Left cardiac atrium (tissue), 4 donors: ENCODE results near the gene SEC11C. TPM values are rescaled to one million over a fixed set of nuclear protein-coding genes. Genes with fewer than 3 reads are reported as not detected.

Source experiments
- ATAC-seq, 2 donors: fragments of 200-7000 bp; cut with Tn5 transposase; one replicate each; pipeline ENCODE4 v1.9.1; 2020; ENCODE audit warnings: mild to moderate bottlenecking in 2 of 2, moderate library complexity in 2 of 2
- DNase-seq: peaks from one replicate; pipeline ENCODE4 v3.0.0-alpha.2; 2020
- intact Hi-C, 2 donors: fragments of 100-400 bp; cut with DNase I; formaldehyde crosslinking; loops; one replicate each; pipeline versions ENCODE4 v1.14.1 to v1.15.1; 2022 to 2023
- total RNA-seq, 2 donors: library from RNA; stranded (reverse); fragmentation: NEBNext Ultra II Directional; extraction: Animal tissue kit (Norgen Biotek cat#: 25700); gene quantifications; one replicate each; pipeline ENCODE4 v1.2.1, GENCODE V29; 2021
- donor health status: DM: no; HTN: yes; CAD: no.
- donor health status: DM: no; HTN: yes; CAD: no; lungs with severe emphysema.
- donor health status: DM: yes; HTN: yes; CAD: no.
- donor health status: Dilated cardiomyopathy.

Gene SEC11C
- total RNA-seq, 2 donors from 2014 or later: 35.0 to 43.9 TPM

DNA sequence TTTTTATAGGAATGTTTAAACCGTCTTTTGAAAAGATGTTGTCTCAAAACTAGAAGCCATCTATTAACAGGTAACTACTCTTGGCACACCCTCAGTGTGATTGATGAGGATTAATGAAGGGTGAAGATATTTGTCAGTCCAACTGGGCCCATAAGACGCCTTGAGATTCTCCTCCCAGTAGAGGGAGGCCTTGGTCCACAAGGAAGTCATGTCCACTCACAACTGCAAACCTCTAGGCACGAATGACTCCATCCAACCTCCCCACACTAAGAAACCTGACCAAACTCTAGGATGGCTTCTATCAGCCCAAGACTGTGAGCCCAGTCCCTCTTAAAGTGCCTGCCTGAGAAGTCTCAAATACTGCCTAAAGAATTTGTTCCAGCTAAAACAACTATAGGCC is 61.1 kb downstream of the SEC11C start:
- intact Hi-C loops: no loop called here
- DNase-seq (no peak), ATAC-seq (no peak)

DNA sequence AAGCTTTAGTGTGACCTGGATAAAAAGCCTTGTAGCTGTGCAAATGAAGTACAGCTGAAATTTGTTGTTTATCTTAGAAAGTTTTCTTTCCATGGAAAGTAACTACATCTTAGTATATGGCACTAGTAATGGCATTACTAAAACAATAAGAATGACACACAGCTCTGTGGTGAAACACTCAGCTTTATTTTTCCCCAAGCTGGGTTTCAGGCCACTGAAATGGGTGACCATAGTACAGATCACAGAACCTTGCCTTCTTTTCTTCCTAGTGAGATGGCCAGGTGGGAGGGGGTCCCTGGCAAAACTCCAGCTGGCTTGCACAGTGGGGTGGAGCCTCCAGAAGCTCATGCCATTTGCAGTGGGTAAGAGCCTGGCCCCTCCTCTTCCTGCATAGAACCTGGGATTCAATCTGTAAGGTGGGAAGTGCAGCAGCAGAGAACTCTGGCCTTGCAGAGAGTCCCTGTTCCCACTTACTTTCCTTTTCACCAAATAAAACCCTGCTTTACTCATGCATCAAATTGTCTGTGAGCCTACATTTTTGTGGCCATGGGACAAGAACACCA is 62.7 kb downstream of the SEC11C start:
- no peak for DNase-seq
- intact Hi-C loops: no loop called here

DNA sequence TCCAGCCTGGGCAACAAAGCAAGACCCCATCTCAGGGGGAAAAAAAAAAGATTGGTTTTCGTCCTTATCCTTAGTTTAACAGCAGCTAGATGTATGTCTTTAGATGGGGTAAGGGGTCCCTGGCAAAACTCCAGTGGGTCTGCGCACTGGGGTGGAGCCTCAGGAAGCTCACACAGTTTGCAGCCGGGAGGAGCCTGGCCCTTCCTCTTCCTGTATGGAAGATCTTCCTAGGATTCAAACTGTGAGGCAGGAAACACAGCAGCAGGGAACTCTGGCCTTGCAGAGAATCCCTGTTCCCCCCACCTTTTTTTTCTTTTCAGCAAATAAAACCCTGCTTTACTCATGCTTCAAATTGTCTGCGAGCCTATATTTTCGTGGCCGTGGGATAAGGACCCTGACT is 67.8 kb downstream of the SEC11C start:
- intact Hi-C loops: no loop called here
- DNase-seq (no peak), ATAC-seq (no peak)

More for the DNA sequence above, 62.7 kb downstream of the SEC11C start:
- no peak for ATAC-seq

Other genes with a start within 250 kb of the SEC11C start
- gene GRP, start 80.3 kb downstream of the SEC11C start, total RNA-seq: not detected
- not detected for gene RAX, start 133.6 kb downstream of the SEC11C start, total RNA-seq
- gene CPLX4, start 178.8 kb downstream of the SEC11C start, total RNA-seq: not detected
- gene LMAN1, start 219.4 kb downstream of the SEC11C start, total RNA-seq: 10 to 100 TPM; 58.2 to 80.1 TPM